ENCODE measurements around the gene PROKR2.

The PROKR2 gene

GRCh38 chr20:5279661-5280060 lies 37.1 kb downstream of the PROKR2 start:
- DNase-seq, result no peak

- DNase-seq, result no peak
Measured at GRCh38 chr20:5272268-5272667, 44.5 kb downstream of the PROKR2 start.

GRCh38 chr20:5270603-5271002 lies 46.2 kb downstream of the PROKR2 start:
- DNase-seq, result no peak

- no peak for DNase-seq
Measured at GRCh38 chr20:5268449-5268848, 48.3 kb downstream of the PROKR2 start.

GRCh38 chr20:5267092-5267491 lies 49.7 kb downstream of the PROKR2 start:
- DNase-seq, result no peak
